Right lobe of liver (tissue), 6 donors: ENCODE data around the gene KLHL25. TPM values are rescaled to one million over a fixed set of nuclear protein-coding genes. Genes with fewer than 3 reads are reported as not detected.
A peak's percentile ranks its signal among the peaks of the same experiment; 100 is the strongest.
"Not testable (repeated sequence)": the region's sequence is repeated elsewhere in the genome, so short reads cannot be mapped to it uniquely, and the experiment has no call there.

ENCODE experiments used
- ATAC-seq, 4 donors: fragments of 200-7000 bp; cut with Tn5 transposase; one replicate each; pipeline ENCODE4 v1.9.1; 2020; ENCODE audit warnings: mild to moderate bottlenecking in 4 of 4, moderate library complexity in 4 of 4
- DNase-seq, 3 donors: peaks; one replicate each; pipeline ENCODE4 v3.0.0-alpha.2; 2020
- H3K27ac ChIP-seq, 3 donors: fragments of 200-600 bp; one replicate each; pipeline ENCODE4 v1.8.0; 2022
- H3K27me3 ChIP-seq, 2 donors: fragments of 200-600 bp; one replicate each; pipeline ENCODE4 v1.8.0; 2022
- H3K36me3 ChIP-seq, 4 donors: fragments of 200-600 bp; sonication (generic) in 1 of 4; one replicate each; pipeline versions ENCODE4 v1.5.1 to v1.8.0; 2017 to 2022; ENCODE audit warnings: control low read depth in 1 of 4
- H3K4me1 ChIP-seq, 4 donors: fragments of 200-600 bp; sonication (generic) in 1 of 4; one replicate each; pipeline versions ENCODE4 v1.5.1 to v1.8.0; 2017 to 2022; ENCODE audit warnings: control low read depth in 1 of 4
- H3K4me3 ChIP-seq, 3 donors: fragments of 200-600 bp; one replicate each; pipeline ENCODE4 v1.8.0; 2022
- H3K9me3 ChIP-seq, 4 donors: fragments of 200-600 bp; sonication (generic) in 1 of 4; one replicate each; pipeline versions ENCODE4 v1.5.1 to v1.8.0; 2017 to 2022; ENCODE audit warnings: control low read depth in 1 of 4
- POLR2A ChIP-seq: fragments of 450-650 bp; IDR thresholded peaks from one replicate; pipeline ENCODE4 v1.6.1; 2017; ENCODE audit warnings: antibody characterized with exemption, mild to moderate bottlenecking
- WGBS: methylation state at CpG from one replicate; pipeline ENCODE4 v1.1.6; 2018; ENCODE audit warnings: low coverage, low lambda C conversion rate; ENCODE audit not compliant: insufficient coverage; ENCODE audit errors: missing lambda C conversion rate; 5-methylcytosine and 5-hydroxymethylcytosine counted together
- intact Hi-C, 2 donors: fragments of 100-400 bp; cut with DNase I; formaldehyde crosslinking; loops; one replicate each; pipeline versions ENCODE4 v1.11.2 to v1.14.1; 2022
- total RNA-seq, 6 experiments: library from RNA; depleted of rRNA in 2 of 6; stranded (reverse); fragments of >200 nt in 2 of 6; fragmentation: NEBNext Ultra II Directional in 3 of 6; extraction: Animal tissue kit (Norgen Biotek cat#: 25700) in 3 of 6; gene quantifications; one replicate each; pipeline versions ENCODE4 v1.1.0 to v1.2.4, GENCODE V29; 2016 to 2023
- TF ChIP-seq, protein P1 (sequence below), 4 donors: fragments of 200-600 bp in 3 of 4; fragments of 450-650 bp in 1 of 4; IDR thresholded peaks; one replicate each; pipeline versions ENCODE4 v1.5.1 to v1.8.0; 2016 to 2022; ENCODE audit warnings: antibody characterized with exemption in 4 of 4, mild to moderate bottlenecking in 2 of 4
- donor health status: DM: no; HTN: yes; CAD: no.
- donor health status: DM: no; HTN: no; CAD: no.
- donor health status: DM: no; HTN: no; CAD: no.
- donor health status: DM: no; HTN: yes; CAD: no.
- donor health status: DM: no; HTN: yes; CAD: no.

Gene KLHL25
- total RNA-seq, 6 experiments from 2014 or later, result 5.8 to 21.7 (median 13.4) TPM

DNA sequence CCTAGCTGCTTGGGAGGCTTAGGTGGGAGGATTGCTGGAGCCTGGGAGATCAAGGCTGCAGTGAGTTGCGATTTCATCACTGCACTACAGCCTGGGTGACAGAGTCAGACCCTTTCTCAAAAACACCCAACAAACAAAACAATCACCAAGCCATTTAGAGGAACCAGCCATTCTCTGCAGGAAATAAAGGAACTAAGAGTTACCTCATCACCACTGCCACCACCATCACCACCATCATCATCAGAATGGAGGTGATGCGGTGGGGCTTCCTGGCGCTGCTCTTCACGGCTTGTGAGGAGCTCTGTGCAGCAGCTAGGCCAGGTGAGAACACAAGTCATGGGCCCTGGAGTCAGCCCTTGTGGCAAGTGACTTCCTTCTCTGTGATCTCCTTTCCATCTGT lies 37.7 kb upstream of the KLHL25 start:
- intact Hi-C loops, result loop anchor here in 1 of 2 donors (10.0 kb wide), 1 partner anchor 78 kb away; no protein-coding TSS in a partner anchor
- WGBS, result 89% methylated on average over 1 of the region's 4 CpGs
- no peaks in the 10 kb centered on the region for H3K27me3 ChIP-seq
- no peak overlapping the region for H3K27ac ChIP-seq
- TF ChIP-seq, protein P1, sequence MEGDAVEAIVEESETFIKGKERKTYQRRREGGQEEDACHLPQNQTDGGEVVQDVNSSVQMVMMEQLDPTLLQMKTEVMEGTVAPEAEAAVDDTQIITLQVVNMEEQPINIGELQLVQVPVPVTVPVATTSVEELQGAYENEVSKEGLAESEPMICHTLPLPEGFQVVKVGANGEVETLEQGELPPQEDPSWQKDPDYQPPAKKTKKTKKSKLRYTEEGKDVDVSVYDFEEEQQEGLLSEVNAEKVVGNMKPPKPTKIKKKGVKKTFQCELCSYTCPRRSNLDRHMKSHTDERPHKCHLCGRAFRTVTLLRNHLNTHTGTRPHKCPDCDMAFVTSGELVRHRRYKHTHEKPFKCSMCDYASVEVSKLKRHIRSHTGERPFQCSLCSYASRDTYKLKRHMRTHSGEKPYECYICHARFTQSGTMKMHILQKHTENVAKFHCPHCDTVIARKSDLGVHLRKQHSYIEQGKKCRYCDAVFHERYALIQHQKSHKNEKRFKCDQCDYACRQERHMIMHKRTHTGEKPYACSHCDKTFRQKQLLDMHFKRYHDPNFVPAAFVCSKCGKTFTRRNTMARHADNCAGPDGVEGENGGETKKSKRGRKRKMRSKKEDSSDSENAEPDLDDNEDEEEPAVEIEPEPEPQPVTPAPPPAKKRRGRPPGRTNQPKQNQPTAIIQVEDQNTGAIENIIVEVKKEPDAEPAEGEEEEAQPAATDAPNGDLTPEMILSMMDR (IDR thresholded peaks at IDR 0.05), result no peak
- TF ChIP-seq POLR2A, result no peak
- H3K4me1 ChIP-seq, result no peaks in the 10 kb centered on the region
- ATAC-seq (no peak), DNase-seq (no peak)
- H3K4me3 ChIP-seq, result no peak overlapping the region
- no peaks in the 10 kb centered on the region for H3K36me3 ChIP-seq
- H3K9me3 ChIP-seq, result no peaks in the 10 kb centered on the region

DNA sequence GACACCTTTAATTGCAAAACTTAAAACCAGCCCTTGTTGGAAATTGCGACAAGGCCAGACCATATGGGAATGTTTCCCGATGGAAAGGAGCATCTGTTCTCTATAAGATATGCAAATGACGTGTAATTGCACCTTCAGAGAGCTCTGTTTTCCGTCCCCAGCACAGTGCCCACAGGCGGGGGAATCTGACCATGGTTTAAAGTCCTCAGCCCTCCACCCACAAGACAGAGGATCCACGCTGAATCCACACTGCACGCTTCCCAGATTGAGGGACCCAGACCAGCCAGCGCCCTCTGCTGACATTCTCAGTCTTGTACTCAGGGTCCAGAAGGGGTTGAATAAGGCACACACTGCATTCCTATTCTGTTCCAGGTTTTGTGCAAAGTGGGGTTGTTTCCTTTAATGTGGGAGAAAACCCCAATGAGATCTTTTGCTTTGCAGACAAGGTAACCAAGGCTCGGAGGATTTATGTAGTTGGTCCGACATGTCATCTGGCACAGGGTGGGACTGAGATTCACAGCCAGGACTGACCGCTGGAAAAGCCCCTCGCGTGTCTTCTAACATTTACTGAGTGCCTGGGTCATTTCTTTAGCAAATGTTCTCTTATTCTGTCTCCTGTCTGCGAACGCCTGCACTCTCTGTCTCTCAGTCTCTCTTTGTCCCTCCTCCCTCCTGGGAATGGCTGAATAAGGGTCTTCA lies 36.8 kb upstream of the KLHL25 start:
- Histone ChIP-seq H3K27ac (no peak overlapping the region), H3K9me3 (no peaks in the 10 kb centered on the region), H3K4me3 (no peak overlapping the region), H3K36me3 (no peaks in the 10 kb centered on the region), H3K27me3 (no peaks in the 10 kb centered on the region), H3K4me1 (no peaks in the 10 kb centered on the region)
- DNase-seq, result peak; percentile 60 to 73 (median 71)
- 41% methylated on average over 8 of the region's 15 CpGs for WGBS
- intact Hi-C loops, result loop anchor here in 1 of 2 donors (10.0 kb wide), 1 partner anchor 77 kb away; no protein-coding TSS in a partner anchor
- TF ChIP-seq POLR2A, result no peak
- TF ChIP-seq, protein P1 (IDR thresholded peaks at IDR 0.05), result peak; percentile 58 to 73 (median 68)
- peak; percentile 93 to 97 (median 94) for ATAC-seq

DNA sequence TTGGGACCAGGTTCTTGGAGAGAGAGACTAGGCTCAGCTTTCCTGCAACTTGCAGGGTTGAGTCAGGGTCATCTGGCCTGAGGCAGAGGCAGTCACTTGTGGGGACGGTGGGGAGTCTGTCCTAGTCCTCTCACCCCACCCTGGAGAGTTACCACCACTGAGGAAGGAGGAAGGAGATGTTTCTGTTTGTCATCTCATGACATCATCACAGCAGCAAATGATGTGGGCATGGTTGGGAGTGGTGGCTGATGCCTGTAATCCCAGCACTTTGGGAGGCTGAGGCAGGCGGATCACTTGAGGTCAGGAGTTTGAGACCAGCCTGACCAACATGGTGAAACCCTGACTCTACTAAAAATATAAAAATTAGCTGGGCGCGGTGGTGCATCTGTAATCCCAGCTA lies 35.0 kb upstream of the KLHL25 start:
- not testable (repeated sequence) for H3K4me1 ChIP-seq, H3K36me3 ChIP-seq, H3K27me3 ChIP-seq, DNase-seq, ATAC-seq, H3K27ac ChIP-seq, H3K4me3 ChIP-seq, H3K9me3 ChIP-seq
- intact Hi-C loops, result loop anchor here in 1 of 2 donors (10.0 kb wide), 1 partner anchor 75 kb away; no protein-coding TSS in a partner anchor
- WGBS, result 96% methylated on average over 3 of the region's 4 CpGs

DNA sequence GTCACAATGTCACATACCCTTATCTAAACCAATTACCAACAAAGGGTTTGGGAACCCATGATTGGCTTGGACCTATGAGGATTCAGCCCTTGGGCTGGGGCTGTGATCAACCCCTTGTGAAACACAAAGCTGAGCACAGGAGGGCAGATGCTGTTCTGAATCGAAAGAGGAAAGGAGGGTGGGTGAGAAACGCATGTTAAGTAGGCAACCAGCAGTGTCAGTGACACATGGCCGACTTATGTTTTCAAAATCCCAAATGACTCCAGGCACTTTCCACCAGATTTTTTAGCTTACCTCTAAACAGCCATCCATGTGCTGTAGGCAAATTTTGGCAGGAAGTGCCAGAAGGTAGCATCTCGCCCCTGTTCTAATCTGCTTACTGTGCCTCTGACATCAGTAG lies 34.1 kb upstream of the KLHL25 start:
- intact Hi-C loops, result no loop called here
- Histone ChIP-seq H3K4me3 (no peak overlapping the region), H3K9me3 (no peaks in the 10 kb centered on the region), H3K4me1 (no peaks in the 10 kb centered on the region), H3K27ac (no peak overlapping the region), H3K27me3 (no peaks in the 10 kb centered on the region), H3K36me3 (no peaks in the 10 kb centered on the region)
- no peak for TF ChIP-seq POLR2A
- TF ChIP-seq, protein P1 (IDR thresholded peaks at IDR 0.05), result no peak
- WGBS, result 57% methylated on average over 4 of the region's 4 CpGs
- no peak for ATAC-seq
- DNase-seq, result no peak

DNA sequence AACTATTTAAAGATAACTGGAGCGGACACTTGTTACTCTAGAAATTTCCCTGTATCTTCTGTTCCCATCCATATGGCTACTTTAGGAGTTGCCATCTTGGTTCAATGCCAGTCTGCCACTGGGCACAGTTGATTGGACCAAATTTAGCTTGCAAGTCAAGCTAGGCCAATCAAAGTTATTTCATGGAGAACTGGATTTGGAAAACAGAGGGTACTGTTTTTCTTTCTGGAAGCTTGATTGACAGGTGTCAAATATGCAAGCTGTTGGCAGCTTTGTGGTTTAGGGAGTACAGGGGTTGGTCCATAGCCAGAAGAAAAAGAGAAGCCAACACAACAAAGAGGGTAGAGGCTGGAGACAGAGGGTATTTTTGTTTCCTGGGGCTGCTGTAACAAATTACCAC lies 33.4 kb upstream of the KLHL25 start:
- 100% methylated on average over 1 of the region's 1 CpG for WGBS
- Histone ChIP-seq H3K4me1 (no peaks in the 10 kb centered on the region), H3K9me3 (no peaks in the 10 kb centered on the region), H3K4me3 (no peak overlapping the region), H3K27me3 (no peaks in the 10 kb centered on the region), H3K27ac (no peak overlapping the region), H3K36me3 (no peaks in the 10 kb centered on the region)
- no peak for DNase-seq
- no peak for ATAC-seq
- TF ChIP-seq POLR2A, result no peak
- TF ChIP-seq, protein P1 (IDR thresholded peaks at IDR 0.05), result no peak
- intact Hi-C loops, result no loop called here
